Astrocyte (in vitro differentiated cells and primary cell): Measurements from ENCODE around the gene DYNLT5. TPM values are rescaled to one million over a fixed set of nuclear protein-coding genes. Genes with fewer than 3 reads are reported as not detected.

Experiments
- DNase-seq: peaks from one replicate; pipeline ENCODE4 v3.0.0-alpha.2; 2010; ENCODE audit warnings: low read depth
- FAIRE-seq: peaks from 2 replicates; lab custom pipeline; 2011; peaks lifted over from hg19 to GRCh38; lab: Jason Lieb, UNC
- H2AFZ ChIP-seq: 2 replicates; pipeline ENCODE4 v1.6.0; 2012; ENCODE audit warnings: low read depth, low read length, inconsistent platforms
- H3K27ac ChIP-seq: 2 replicates; pipeline ENCODE4 v1.5.1; 2011; ENCODE audit warnings: low read depth, low read length, inconsistent platforms
- H3K27me3 ChIP-seq: 2 replicates; pipeline ENCODE4 v1.6.0; 2011; ENCODE audit warnings: low read length, inconsistent platforms; ENCODE audit not compliant: insufficient read depth
- H3K36me3 ChIP-seq: 2 replicates; pipeline ENCODE4 v1.5.1; 2011; ENCODE audit warnings: low read length, inconsistent platforms; ENCODE audit not compliant: insufficient read depth
- H3K4me1 ChIP-seq: 2 replicates; pipeline ENCODE4 v1.5.1; 2011; ENCODE audit warnings: low read length, inconsistent platforms; ENCODE audit not compliant: insufficient read depth
- H3K4me2 ChIP-seq: 2 replicates; pipeline ENCODE4 v1.6.0; 2012; ENCODE audit warnings: low read length, inconsistent platforms
- H3K4me3 ChIP-seq: 2 replicates; pipeline ENCODE4 v1.5.1; 2011; ENCODE audit warnings: low read depth, mild to moderate bottlenecking, low read length, inconsistent platforms; ENCODE audit not compliant: insufficient read depth
- H3K79me2 ChIP-seq: 2 replicates; pipeline ENCODE4 v1.6.0; 2012; ENCODE audit warnings: mild to moderate bottlenecking, low read length, inconsistent platforms; ENCODE audit not compliant: insufficient read depth
- H3K9ac ChIP-seq: 2 replicates; pipeline ENCODE4 v1.6.0; 2012; ENCODE audit warnings: mild to moderate bottlenecking, low read length, inconsistent platforms
- H3K9me3 ChIP-seq: 2 replicates; pipeline ENCODE4 v1.5.1; 2012; ENCODE audit warnings: low read depth, mild to moderate bottlenecking, low read length, inconsistent platforms; ENCODE audit not compliant: insufficient read depth
- H4K20me1 ChIP-seq: 2 replicates; pipeline ENCODE4 v1.6.0; 2012; ENCODE audit warnings: low read length, inconsistent platforms; ENCODE audit not compliant: insufficient read depth
- H3K27ac Mint-ChIP-seq: one replicate; pipeline ENCODE4 v1.8.0; 2021; ENCODE audit warnings: mild to moderate bottlenecking, mixed read lengths; ENCODE audit not compliant: unreplicated experiment
- H3K27me3 Mint-ChIP-seq: one replicate; pipeline ENCODE4 v1.8.0; 2021; ENCODE audit warnings: low read depth, mixed read lengths; ENCODE audit not compliant: unreplicated experiment
- H3K36me3 Mint-ChIP-seq: one replicate; pipeline ENCODE4 v1.8.0; 2021; ENCODE audit warnings: low read depth, mixed read lengths; ENCODE audit not compliant: unreplicated experiment
- H3K4me1 Mint-ChIP-seq: one replicate; pipeline ENCODE4 v1.8.0; 2021; ENCODE audit warnings: low read depth, mixed read lengths; ENCODE audit not compliant: unreplicated experiment
- H3K4me3 Mint-ChIP-seq: one replicate; pipeline ENCODE4 v1.8.0; 2021; ENCODE audit warnings: mild to moderate bottlenecking, moderate library complexity, mixed read lengths; ENCODE audit not compliant: unreplicated experiment
- H3K9me3 Mint-ChIP-seq: one replicate; pipeline ENCODE4 v1.8.0; 2021; ENCODE audit warnings: mild to moderate bottlenecking, mixed read lengths; ENCODE audit not compliant: unreplicated experiment
- EZH2 ChIP-seq: IDR thresholded peaks from 2 replicates; pipeline ENCODE4 v1.6.1; 2012; ENCODE audit warnings: mild to moderate bottlenecking, low read length, inconsistent platforms; ENCODE audit not compliant: insufficient read depth
- total RNA-seq: library from RNA; stranded (reverse); gene quantifications from 2 replicates; pipeline ENCODE4 v1.2.1, GENCODE V29; 2021
- TF ChIP-seq, protein P1 (sequence below): IDR thresholded peaks from 2 replicates; pipeline ENCODE4 v1.5.1; 2011; ENCODE audit warnings: low read depth, mild to moderate bottlenecking, inconsistent platforms, low read length, moderate library complexity; ENCODE audit not compliant: insufficient read depth

The DYNLT5 gene
- total RNA-seq, 1 donor from 2014 or later: 0.20 TPM

DNA sequence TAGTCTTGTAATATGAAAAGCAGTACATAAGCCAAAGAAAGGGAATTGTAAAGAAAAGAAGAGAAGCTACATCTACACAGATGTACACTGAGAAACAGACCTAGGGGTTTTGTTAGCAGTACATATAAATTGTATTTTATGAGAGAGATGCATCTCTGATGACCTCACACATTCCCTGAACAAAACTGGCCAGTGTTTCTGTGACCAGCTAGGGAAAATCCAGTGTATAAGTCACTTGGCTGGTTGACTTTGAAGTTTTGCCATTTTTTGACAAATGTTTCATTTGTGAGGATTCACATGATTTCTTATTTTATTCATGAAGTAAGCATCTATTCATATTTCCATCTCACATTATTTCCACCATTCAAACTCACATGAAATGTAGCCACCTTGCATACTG, 28.3 kb upstream of the DYNLT5 start:
- no peak overlapping the region for H3K4me3 Mint-ChIP-seq

DNA sequence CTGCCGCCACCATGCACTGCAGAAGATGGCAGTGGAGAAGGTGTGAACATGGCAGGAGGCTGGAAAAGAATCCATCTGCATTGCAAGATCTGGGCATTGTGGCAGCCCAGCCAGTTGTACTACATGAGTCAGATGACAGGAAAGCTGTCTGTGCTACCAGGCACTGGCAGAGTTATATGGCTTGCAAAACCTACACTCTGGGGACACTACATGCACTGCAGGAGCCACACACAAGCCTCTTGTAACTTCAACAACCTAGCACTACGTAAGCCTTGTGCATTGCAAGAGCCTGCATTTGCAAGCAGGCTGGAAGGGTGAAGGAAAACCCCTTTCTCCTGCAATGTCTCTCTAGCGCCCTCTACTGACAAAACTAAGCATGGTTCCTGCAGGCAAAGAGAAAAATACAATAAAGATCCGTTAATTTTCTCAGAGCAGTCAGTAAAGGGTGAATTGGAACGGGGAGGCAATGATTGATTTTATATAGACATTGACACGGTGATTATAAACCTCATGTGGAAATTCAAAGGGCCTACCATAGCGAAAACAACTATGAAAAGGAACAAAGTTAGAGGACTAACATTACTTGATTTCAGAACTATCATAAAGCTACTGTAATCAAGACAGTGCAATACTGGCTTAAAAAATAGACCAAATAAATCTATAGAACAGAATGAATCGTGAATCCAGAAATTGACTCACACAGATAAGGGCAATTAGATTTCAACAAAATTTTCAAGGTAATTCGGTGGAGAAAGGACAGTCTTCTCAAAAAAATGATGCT, 26.2 kb upstream of the DYNLT5 start:
- FAIRE-seq: peak; percentile 50

More for the DNA sequence above, 28.3 kb upstream of the DYNLT5 start:
- Histone ChIP-seq H3K4me3 (no peak overlapping the region), H3K4me2 (no peak overlapping the region), H4K20me1 (no peaks in the 10 kb centered on the region), H3K27ac (no peak overlapping the region), H3K4me1 (peaks cover 3% of the 10 kb centered on the region), H3K27me3 (no peaks in the 10 kb centered on the region), H3K9me3 (no peaks in the 10 kb centered on the region), H3K79me2 (no peaks in the 10 kb centered on the region), H3K9ac (no peak overlapping the region), H2AFZ (no peak overlapping the region), H3K36me3 (no peaks in the 10 kb centered on the region)
- no peak for TF ChIP-seq EZH2
- TF ChIP-seq, protein P1, sequence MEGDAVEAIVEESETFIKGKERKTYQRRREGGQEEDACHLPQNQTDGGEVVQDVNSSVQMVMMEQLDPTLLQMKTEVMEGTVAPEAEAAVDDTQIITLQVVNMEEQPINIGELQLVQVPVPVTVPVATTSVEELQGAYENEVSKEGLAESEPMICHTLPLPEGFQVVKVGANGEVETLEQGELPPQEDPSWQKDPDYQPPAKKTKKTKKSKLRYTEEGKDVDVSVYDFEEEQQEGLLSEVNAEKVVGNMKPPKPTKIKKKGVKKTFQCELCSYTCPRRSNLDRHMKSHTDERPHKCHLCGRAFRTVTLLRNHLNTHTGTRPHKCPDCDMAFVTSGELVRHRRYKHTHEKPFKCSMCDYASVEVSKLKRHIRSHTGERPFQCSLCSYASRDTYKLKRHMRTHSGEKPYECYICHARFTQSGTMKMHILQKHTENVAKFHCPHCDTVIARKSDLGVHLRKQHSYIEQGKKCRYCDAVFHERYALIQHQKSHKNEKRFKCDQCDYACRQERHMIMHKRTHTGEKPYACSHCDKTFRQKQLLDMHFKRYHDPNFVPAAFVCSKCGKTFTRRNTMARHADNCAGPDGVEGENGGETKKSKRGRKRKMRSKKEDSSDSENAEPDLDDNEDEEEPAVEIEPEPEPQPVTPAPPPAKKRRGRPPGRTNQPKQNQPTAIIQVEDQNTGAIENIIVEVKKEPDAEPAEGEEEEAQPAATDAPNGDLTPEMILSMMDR: no peak
- FAIRE-seq: peak; percentile 67
- no peaks in the 10 kb centered on the region for H3K36me3 Mint-ChIP-seq
- peaks cover 12% of the 10 kb centered on the region for H3K4me1 Mint-ChIP-seq
- peaks cover under 1% of the 10 kb centered on the region for H3K9me3 Mint-ChIP-seq
- peak; percentile 16 for DNase-seq
- H3K27ac Mint-ChIP-seq: no peak overlapping the region
- no peaks in the 10 kb centered on the region for H3K27me3 Mint-ChIP-seq

More for the DNA sequence above, 26.2 kb upstream of the DYNLT5 start:
- no peak overlapping the region for H3K9ac ChIP-seq
- no peak overlapping the region for H3K27ac ChIP-seq
- H3K4me3 ChIP-seq: no peak overlapping the region
- no peak overlapping the region for H2AFZ ChIP-seq
- Mint-ChIP-seq H3K9me3 (peaks cover 2% of the 10 kb centered on the region), H3K4me1 (peaks cover 12% of the 10 kb centered on the region), H3K4me3 (no peak overlapping the region), H3K36me3 (no peaks in the 10 kb centered on the region), H3K27ac (no peak overlapping the region), H3K27me3 (no peaks in the 10 kb centered on the region)
- no peaks in the 10 kb centered on the region for H4K20me1 ChIP-seq
- peaks cover 3% of the 10 kb centered on the region for H3K4me1 ChIP-seq
- H3K9me3 ChIP-seq: no peaks in the 10 kb centered on the region
- no peaks in the 10 kb centered on the region for H3K27me3 ChIP-seq
- no peaks in the 10 kb centered on the region for H3K79me2 ChIP-seq
- DNase-seq: peak; percentile 54
- H3K36me3 ChIP-seq: no peaks in the 10 kb centered on the region
- no peak overlapping the region for H3K4me2 ChIP-seq
- no peak for TF ChIP-seq EZH2
- TF ChIP-seq, protein P1: peak; percentile 96
